ENCODE data around the gene FRMD4A. TPM values are rescaled to one million over a fixed set of nuclear protein-coding genes. Genes with fewer than 3 reads are reported as not detected.

Gene FRMD4A
- total RNA-seq, 2 experiments from 2014 or later, result 0.25 TPM; not detected in 1

DNA sequence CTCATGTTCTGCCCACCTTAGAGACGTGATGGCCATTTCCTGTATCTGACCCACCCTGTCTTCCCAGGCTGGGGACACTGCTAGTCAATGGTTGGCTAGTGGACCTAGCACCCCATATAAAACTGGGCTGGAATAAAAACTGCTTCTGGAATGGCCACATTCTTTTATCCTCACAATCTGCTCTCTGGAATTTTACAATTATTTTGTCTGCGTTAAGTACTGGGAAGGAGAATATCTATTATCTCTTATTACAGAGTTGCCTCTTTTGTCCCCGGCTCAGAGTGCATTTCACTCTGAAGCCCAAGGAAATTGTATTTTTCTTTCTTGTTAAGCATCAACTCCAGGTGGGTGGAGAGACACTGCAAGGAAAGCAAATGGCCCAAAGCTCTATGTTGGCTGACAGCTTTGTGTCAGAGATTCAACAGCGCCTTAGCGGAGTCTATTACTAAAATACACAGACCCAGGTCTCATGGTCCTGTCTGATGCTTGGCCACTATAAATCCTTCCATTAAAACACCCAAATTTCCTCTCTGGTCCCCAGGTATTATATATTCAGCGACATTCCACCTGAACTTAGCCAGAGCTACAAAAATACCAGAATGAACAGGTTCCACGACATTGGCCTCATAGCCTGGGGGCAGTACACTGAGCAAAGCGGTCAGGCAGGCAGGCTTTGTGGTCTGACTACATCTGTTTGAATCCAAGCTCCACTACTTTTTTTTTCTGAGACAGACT, 622.3 kb downstream of the FRMD4A start:
- Mint-ChIP-seq H3K27ac (no peak overlapping the region), H3K27me3 (peaks cover 31% of the 10 kb centered on the region), H3K36me3 (ENCODE audit: low read depth) (no peaks in the 10 kb centered on the region), H3K4me3 (no peak overlapping the region), H3K9me3 (no peaks in the 10 kb centered on the region), H3K4me1 (peaks cover 29% of the 10 kb centered on the region)
- ChIA-PET CTCF (interaction anchor here (0.5 kb wide), 1 partner anchor 69 kb away, joined by 3 read pairs; no protein-coding TSS in a partner anchor), POLR2A (no interaction called here)
- DNase-seq, result no peak

DNA sequence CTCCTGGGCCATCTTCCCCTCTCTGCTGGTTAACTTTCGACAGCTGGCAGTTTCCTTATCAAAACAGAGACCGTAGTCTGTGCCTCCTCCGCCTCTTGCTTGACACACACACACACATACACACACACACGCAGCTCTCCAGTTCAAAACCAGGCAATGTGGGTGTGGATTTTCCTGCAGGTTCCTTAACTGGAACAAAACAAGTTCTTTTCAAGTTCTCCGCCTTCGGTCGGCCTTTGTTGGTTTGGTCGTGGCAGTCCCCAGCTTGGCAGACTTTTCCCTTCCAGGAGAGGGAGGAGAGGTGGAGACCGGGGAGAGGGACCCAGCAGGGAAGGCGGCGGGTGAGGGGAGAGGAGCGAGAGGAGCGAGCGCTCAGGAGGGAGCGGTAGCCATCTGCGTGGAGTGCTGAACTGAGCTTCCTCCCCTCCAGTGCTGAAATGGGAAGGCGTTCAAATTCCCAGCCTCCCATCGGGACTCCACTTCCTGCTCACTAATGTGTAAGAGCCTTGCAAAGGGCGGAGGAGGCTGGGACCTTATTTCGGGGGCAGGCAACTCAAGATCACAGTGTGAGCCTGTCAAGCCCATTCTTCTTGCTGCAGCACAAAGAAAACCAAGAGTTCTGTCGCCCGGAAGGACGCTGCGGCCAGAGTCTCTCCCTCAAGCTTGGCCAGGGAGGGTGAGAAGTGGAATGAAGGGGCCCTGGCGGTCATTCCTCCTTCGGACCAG, 623.4 kb downstream of the FRMD4A start:
- Mint-ChIP-seq H3K4me1 (peaks cover 21% of the 10 kb centered on the region), H3K4me3 (peak overlapping the region; percentile 55), H3K27me3 (peaks cover 32% of the 10 kb centered on the region), H3K36me3 (ENCODE audit: low read depth) (no peaks in the 10 kb centered on the region), H3K9me3 (no peaks in the 10 kb centered on the region), H3K27ac (no peak overlapping the region)
- POLR2A ChIA-PET, result no interaction called here
- CTCF ChIA-PET, result interaction anchor here (0.7 to 2.4 kb wide), 2 partner anchors 11 to 778 kb away, joined by 3 to 6 read pairs; no protein-coding TSS in a partner anchor
- peak; percentile 14 for DNase-seq

DNA sequence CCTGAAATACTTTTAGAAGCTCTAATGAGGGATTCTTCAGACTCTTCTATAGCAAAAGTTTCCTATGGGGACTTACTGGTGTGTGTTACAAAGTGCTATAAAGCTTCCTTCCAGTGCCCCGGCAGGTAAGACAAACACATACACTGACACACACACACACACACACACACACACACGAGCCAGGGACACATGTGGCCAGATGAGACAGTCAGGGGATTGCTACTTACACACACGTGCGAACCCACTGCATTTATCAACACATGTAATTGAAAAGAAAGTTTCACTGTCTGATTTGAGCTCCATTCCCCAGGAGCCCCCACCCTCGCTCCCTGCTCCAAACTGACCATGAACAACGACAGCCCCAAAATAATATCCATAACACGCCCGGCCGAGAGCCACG, 624.1 kb downstream of the FRMD4A start:
- H3K36me3 Mint-ChIP-seq (ENCODE audit: low read depth), result no peaks in the 10 kb centered on the region
- no peak overlapping the region for H3K4me3 Mint-ChIP-seq
- no peak overlapping the region for H3K27ac Mint-ChIP-seq
- no peak for DNase-seq
- H3K4me1 Mint-ChIP-seq, result peaks cover 20% of the 10 kb centered on the region
- H3K27me3 Mint-ChIP-seq, result peaks cover 32% of the 10 kb centered on the region
- no peaks in the 10 kb centered on the region for H3K9me3 Mint-ChIP-seq
- POLR2A ChIA-PET, result no interaction called here
- CTCF ChIA-PET, result interaction anchor here (0.7 to 2.4 kb wide), 2 partner anchors 12 to 779 kb away, joined by 3 to 6 read pairs; no protein-coding TSS in a partner anchor

DNA sequence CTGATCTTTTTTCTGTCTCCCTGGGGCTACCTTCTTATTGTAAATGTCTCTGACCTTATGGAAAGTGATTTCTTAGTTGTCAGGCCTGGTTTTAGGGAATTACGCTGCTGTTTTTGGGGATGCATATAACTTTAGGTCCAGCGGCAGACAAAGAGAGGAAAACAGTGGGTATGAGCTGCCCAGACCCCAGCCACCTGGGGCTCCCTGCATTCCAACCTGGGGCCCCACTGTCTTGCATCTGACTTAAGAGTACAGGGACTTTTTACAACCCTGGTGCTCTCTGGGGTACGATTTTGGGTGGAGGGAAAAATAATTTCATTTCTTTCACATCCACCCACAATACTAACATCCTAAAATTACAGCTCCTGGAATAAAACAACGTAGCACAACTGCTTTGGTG, 624.5 kb downstream of the FRMD4A start:
- no peaks in the 10 kb centered on the region for H3K9me3 Mint-ChIP-seq
- no peaks in the 10 kb centered on the region for H3K36me3 Mint-ChIP-seq (ENCODE audit: low read depth)
- peaks cover 20% of the 10 kb centered on the region for H3K4me1 Mint-ChIP-seq
- ChIA-PET CTCF (interaction anchor here (2.4 kb wide), 1 partner anchor 12 kb away, joined by 6 read pairs; no protein-coding TSS in a partner anchor), POLR2A (no interaction called here)
- H3K27ac Mint-ChIP-seq, result no peak overlapping the region
- no peak overlapping the region for H3K4me3 Mint-ChIP-seq
- H3K27me3 Mint-ChIP-seq, result peaks cover 32% of the 10 kb centered on the region
- no peak for DNase-seq

DNA sequence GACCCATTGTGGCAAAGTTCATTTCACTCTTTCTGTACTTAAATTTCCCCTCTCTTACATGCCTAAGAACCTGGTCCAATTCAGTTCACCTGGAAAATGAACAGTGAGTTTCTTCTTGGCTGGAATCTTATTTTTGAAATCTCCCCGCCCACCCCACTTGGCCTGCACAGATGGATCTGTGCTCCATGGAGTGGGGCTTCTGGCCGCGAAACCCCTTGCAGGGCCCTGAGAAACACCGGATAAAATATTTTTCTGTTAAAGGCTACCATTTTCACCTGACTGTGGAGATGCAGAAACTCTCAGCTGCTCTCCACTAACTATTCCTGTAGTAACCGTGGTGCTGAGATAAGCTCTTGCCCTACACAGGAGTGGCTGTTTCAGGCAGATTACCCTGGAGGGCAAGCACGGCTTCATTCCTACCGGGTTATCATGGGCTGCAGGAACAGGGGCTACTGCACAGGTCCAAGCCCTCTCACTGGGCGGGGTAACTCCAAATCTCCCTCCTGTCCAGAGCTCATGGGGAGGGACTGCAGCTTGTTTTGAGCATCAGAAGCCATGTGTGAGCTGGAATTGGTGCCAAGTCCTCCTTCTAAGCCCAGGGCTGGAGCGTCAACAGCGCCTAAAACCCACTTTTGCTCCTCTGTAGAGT, 625.1 kb downstream of the FRMD4A start:
- no peak overlapping the region for H3K27ac Mint-ChIP-seq
- DNase-seq, result no peak
- H3K4me3 Mint-ChIP-seq, result no peak overlapping the region
- no peaks in the 10 kb centered on the region for H3K36me3 Mint-ChIP-seq (ENCODE audit: low read depth)
- H3K27me3 Mint-ChIP-seq, result peaks cover 32% of the 10 kb centered on the region
- H3K9me3 Mint-ChIP-seq, result no peaks in the 10 kb centered on the region
- CTCF ChIA-PET, result interaction anchor here (2.4 kb wide), 1 partner anchor 13 kb away, joined by 6 read pairs; no protein-coding TSS in a partner anchor
- POLR2A ChIA-PET, result no interaction called here
- peaks cover 20% of the 10 kb centered on the region for H3K4me1 Mint-ChIP-seq

DNA sequence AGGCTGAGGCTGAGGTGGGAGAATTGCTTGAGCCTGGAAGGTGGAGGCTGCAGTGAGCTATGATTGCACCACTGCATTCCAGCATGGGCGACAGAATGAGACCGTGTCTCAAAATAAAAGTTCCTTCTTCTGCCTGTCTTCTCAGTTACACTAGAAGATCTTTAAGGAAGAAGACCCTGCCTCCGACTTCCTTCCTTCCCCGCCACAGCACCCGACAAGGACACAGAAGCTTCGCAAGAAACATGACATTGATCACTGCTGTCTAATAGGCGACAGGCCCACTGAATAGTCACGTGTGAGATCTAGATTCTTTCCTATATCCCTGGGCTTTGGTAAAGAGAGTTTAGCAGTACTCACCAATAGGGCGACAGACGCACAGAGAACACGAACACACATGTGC, 625.8 kb downstream of the FRMD4A start:
- H3K4me1 Mint-ChIP-seq, result peaks cover 20% of the 10 kb centered on the region
- POLR2A ChIA-PET, result no interaction called here
- peaks cover 32% of the 10 kb centered on the region for H3K27me3 Mint-ChIP-seq
- no peak overlapping the region for H3K27ac Mint-ChIP-seq
- no peak for DNase-seq
- H3K4me3 Mint-ChIP-seq, result no peak overlapping the region
- CTCF ChIA-PET, result no interaction called here
- no peaks in the 10 kb centered on the region for H3K9me3 Mint-ChIP-seq
- no peaks in the 10 kb centered on the region for H3K36me3 Mint-ChIP-seq (ENCODE audit: low read depth)

DNA sequence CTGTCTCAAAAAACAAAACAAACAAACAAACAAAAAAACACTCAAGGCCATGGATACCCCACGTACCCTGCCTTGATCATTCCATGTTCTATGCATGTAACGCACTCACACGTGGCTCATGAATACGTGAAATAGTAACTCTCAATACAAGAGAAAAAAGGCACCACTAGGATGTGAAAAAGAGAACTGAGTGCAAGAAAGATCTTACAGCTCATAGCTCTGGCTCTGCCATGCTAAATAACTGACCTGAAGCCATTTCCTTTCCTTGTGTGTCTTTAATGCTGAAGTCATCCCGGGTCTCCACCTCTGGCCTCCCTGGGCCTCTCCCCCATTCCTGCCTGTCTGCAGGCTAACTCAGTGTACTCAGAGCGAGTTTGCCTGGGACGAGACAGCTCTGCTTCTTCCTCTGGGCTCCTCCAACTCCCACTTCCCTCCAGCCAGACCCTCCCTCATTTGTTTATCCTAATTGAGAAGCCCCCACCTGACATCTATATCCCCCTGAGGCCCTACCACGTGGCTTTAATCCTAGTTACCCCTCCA, 626.7 kb downstream of the FRMD4A start:
- Mint-ChIP-seq H3K27ac (no peak overlapping the region), H3K27me3 (peaks cover 32% of the 10 kb centered on the region)
- CTCF ChIA-PET, result interaction anchor here (0.6 to 0.8 kb wide), 2 partner anchors 78 to 1038 kb away, joined by 3 read pairs; no protein-coding TSS in a partner anchor

DNA sequence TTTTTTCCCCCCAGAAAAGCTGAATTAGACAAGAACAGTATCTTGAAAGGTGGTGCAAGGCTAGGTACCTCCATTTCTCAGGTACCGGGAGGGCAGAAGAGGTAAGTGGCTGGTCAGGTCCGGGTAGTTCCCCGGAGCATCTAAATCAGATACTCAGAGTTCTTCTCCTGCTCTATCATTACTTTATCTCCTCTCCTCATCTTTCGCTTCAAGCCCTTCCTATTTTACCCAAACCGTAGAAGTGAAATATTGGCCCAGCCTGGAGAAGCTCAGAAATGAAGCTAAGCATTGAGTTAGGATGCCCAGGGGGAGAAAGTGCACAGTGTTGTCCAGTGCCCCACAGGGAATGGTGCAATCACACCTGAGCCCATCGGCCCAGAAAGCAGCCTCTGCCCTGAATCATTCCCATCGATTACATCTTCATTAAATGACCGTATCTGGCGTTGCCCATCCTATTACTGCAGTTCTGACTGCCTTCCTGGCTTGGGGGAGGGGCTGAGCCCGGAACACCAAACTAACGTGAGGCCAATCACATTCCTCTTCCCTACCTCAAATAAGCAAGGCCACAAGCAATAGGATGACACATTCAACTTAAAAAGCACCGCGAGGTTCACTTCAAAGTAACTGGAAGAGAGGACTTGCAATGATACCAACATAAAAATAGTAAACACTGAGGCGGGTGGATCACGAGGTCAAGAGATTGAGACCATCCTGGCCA, 627.5 kb downstream of the FRMD4A start:
- Mint-ChIP-seq H3K36me3 (ENCODE audit: low read depth) (no peaks in the 10 kb centered on the region), H3K27me3 (peaks cover 27% of the 10 kb centered on the region), H3K27ac (no peak overlapping the region), H3K4me3 (no peak overlapping the region), H3K4me1 (peaks cover 18% of the 10 kb centered on the region), H3K9me3 (no peaks in the 10 kb centered on the region)
- DNase-seq, result no peak
- POLR2A ChIA-PET, result no interaction called here
- CTCF ChIA-PET, result interaction anchor here (0.6 to 0.8 kb wide), 2 partner anchors 79 to 1039 kb away, joined by 3 read pairs; no protein-coding TSS in a partner anchor

More for the DNA sequence above, 626.7 kb downstream of the FRMD4A start:
- H3K4me3 Mint-ChIP-seq, result no peak overlapping the region
- POLR2A ChIA-PET, result interaction anchor here (0.7 kb wide), 1 partner anchor 27 kb away, joined by 3 read pairs; no protein-coding TSS in a partner anchor
- peaks cover 20% of the 10 kb centered on the region for H3K4me1 Mint-ChIP-seq
- DNase-seq, result no peak
- no peaks in the 10 kb centered on the region for H3K9me3 Mint-ChIP-seq
- H3K36me3 Mint-ChIP-seq (ENCODE audit: low read depth), result no peaks in the 10 kb centered on the region

DNA sequence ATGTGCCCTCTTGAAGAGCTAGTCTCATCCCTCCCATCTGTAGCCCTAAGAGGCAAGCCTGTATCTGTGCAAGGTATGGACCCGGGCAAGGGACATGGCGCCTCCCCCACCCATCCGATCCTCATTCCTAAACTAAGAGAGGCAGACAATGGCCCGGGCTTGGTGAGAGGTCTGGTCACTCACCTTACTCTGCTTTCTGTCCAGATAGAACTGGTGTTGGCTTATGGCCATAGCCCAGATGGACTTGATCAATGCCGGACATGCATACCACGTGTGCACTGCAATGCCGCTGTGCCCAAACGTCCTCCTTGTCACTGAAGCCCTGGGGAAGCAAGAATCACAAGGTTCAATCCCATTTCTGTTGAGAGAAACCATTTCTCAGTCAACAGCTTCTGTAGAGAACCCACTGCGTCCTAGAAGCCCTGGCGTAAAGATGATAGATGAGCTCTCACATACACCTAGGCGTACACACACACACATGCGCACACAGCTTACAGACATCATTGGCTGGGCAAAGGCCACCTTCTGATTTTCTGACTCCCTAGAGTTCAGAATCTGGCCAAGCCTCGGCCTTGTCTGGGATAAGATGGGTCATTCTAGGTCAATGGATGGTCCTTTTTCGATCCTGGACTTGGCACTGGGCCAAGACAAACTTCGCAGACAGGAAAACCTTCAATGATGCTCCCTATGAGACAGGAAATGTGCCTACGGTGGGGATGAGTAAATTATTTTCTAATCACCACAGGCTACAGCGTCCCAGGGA, 629.4 kb downstream of the FRMD4A start:
- Mint-ChIP-seq H3K4me3 (no peak overlapping the region), H3K27ac (no peak overlapping the region), H3K27me3 (peaks cover 12% of the 10 kb centered on the region), H3K9me3 (no peaks in the 10 kb centered on the region), H3K36me3 (ENCODE audit: low read depth) (no peaks in the 10 kb centered on the region), H3K4me1 (no peaks in the 10 kb centered on the region)
- ChIA-PET CTCF (no interaction called here), POLR2A (no interaction called here)
- DNase-seq, result no peak

DNA sequence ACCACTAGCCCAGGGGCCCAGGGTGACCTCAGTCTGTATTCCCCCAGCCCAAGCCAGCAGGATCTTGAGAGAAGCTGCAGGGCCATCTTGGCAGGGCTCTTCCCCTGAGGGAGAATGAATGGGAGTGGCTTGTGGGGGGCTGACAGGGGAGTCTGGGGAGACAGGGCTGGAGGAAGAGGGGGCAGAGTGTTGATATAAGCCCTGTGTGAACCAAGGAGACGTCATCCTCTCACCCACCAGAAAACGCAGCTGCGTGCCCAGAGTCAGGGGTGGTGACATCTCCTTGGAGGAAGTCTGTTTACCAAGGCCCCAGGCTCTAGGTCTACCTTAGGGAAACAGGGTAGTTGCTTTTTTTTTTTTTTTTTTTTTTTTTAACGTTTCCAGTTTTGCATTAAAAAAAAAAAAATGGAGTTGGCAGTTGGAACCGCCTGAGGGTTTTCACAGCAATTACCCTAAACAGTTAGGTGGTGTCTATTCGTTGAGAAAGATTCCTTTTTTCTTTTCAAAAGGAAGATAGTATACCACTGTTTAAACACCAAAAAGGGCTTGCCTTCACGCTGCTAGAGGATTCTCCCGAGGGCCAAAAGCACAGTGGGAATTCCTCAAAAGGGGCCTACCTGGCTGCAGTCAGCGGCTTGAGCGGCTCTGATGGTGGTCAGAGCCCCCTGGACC, 630.1 kb downstream of the FRMD4A start:
- H3K4me3 Mint-ChIP-seq, result no peak overlapping the region
- no peaks in the 10 kb centered on the region for H3K4me1 Mint-ChIP-seq
- CTCF ChIA-PET, result interaction anchor here (0.7 kb wide), 1 partner anchor 112 kb away, joined by 3 read pairs; no protein-coding TSS in a partner anchor
- no peak overlapping the region for H3K27ac Mint-ChIP-seq
- POLR2A ChIA-PET, result no interaction called here
- H3K36me3 Mint-ChIP-seq (ENCODE audit: low read depth), result no peaks in the 10 kb centered on the region
- no peak for DNase-seq
- H3K9me3 Mint-ChIP-seq, result no peaks in the 10 kb centered on the region
- H3K27me3 Mint-ChIP-seq, result peaks cover 8% of the 10 kb centered on the region

DNA sequence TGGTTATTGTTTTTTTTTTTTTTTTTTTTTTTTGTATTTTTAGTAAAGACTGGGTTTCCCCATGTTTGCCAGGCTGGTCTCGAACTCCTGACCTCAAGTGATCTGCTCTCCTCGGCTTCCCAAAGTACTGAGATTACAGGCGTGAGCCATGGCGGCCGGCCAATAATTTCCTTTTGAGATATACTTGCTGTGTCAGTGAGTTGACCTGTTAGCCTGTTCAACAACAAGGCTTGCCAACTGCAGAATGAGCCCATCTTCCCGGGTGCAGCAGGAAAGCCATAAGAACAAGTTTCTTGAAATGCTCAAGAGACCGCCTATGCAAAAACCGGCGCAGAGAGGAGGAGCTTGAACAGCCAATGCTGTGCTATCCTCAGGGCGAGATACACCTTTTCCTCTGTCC, 631.5 kb downstream of the FRMD4A start:
- CTCF ChIA-PET, result interaction anchor here (0.6 kb wide), 1 partner anchor 657 kb away, joined by 3 read pairs; no protein-coding TSS in a partner anchor
- Mint-ChIP-seq H3K27me3 (peaks cover 2% of the 10 kb centered on the region), H3K4me1 (no peaks in the 10 kb centered on the region), H3K9me3 (no peaks in the 10 kb centered on the region), H3K27ac (no peak overlapping the region), H3K36me3 (ENCODE audit: low read depth) (no peaks in the 10 kb centered on the region), H3K4me3 (no peak overlapping the region)
- no peak for DNase-seq
- POLR2A ChIA-PET, result no interaction called here
